ENCODE data around the gene PCLO.
"Not testable (repeated sequence)": the region's sequence is repeated elsewhere in the genome, so short reads cannot be mapped to it uniquely, and the experiment has no call there.

PCLO gene

GRCh38 chr7:82723411-82723810, 439.3 kb downstream of the PCLO start:
- DNase-seq = no peak

GRCh38 chr7:82722946-82723345, 439.7 kb downstream of the PCLO start:
- no peak for DNase-seq

- no peak for DNase-seq
Observed at GRCh38 chr7:82715344-82715743, 447.3 kb downstream of the PCLO start.

- DNase-seq = no peak
Observed at GRCh38 chr7:82714883-82715282, 447.8 kb downstream of the PCLO start.

- DNase-seq = no peak
Observed at GRCh38 chr7:82713506-82713905, 449.2 kb downstream of the PCLO start.

GRCh38 chr7:82706344-82706743, 456.3 kb downstream of the PCLO start:
- not testable (repeated sequence) for DNase-seq

- no peak for DNase-seq
Observed at GRCh38 chr7:82705517-82706260, 457.0 kb downstream of the PCLO start.

- DNase-seq = no peak
Observed at GRCh38 chr7:82704121-82704520, 458.6 kb downstream of the PCLO start.
